ENCODE results near the gene FAM78B.

FAM78B gene

GRCh38 chr1:166116026-166116425 lies 50.8 kb downstream of the FAM78B start:
- no peak for DNase-seq

DNA sequence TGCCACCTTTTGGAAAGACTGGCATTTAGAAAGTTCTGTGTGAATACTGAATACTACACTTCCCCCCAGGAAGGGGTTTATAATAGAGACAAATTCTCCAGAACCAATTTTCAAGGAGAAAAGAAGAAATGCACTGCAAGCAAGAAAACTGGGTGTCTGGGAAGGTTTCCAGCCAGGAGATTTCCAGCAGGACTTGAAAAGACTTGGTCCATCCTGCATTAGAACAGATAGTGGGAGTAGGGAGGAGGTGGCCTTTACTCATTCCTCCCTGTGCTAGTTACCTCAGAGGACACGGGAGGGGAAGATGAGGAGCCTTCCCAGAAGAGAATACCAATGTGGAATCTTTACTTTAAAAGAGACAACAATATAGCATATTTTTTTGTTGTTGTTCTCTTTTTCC lies 52.4 kb downstream of the FAM78B start:
- DNase-seq: no peak

GRCh38 chr1:166113630-166114029 lies 53.2 kb downstream of the FAM78B start:
- DNase-seq: no peak

DNA sequence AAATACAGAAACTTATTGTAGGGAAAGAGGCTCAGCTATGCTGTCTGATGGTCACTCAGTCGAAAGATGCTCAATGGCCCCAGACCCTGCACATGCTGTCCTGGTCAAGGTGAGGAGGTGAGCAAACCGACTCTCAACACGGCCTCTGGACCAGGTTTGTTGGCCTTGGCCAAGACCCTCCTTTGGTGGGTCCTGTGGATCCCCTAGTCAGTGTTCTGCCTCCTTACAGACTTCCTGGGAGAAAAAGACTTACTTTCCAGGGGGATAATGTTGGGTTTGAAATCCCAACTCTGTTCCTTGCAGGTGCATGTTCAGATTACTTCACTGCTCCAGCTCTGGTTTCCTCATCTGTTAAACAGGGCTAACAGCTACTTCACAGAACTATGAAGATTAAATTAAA lies 53.8 kb downstream of the FAM78B start:
- no peak for DNase-seq

DNA sequence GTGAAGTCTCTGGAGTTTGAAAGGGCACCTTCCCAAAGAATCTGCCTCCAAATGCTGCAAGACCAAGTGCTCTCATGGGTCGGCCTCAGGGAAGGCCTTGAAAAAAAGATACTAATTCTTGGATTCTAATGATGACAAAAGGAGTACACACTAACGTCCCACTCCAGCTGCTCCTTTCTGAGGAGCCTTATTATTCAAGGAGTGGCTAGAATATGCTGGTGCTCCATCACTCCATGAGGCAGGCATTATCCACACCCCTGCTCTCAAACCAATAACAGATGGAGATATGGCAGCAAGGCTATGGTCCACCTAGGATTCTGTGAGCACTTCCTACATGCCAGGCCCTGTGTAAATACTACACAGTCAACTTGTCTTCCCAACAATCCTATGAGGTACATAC lies 54.4 kb downstream of the FAM78B start:
- DNase-seq: no peak

DNA sequence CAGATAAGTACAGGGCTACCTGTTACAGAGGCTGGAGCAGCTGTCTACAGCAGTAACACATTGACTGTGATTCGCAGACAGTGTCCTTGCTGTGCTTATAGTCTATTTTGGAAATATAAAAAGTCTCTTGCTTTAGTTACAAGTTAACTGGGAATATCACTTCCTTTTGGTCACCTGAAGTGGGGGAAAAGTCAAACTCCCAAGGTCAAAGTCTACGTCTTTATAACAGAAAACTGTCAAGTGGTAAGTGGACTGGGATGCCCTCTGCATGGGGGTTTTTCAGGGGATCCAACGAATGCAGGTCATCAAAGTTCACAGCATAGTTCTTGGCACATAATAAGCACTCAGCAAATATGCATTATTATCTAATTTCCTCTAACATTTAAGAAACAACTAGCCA lies 55.4 kb downstream of the FAM78B start:
- DNase-seq: no peak

- no peak for DNase-seq
These were observed 76.6 kb downstream of the FAM78B start for GRCh38 chr1:166090244-166090643.

DNA sequence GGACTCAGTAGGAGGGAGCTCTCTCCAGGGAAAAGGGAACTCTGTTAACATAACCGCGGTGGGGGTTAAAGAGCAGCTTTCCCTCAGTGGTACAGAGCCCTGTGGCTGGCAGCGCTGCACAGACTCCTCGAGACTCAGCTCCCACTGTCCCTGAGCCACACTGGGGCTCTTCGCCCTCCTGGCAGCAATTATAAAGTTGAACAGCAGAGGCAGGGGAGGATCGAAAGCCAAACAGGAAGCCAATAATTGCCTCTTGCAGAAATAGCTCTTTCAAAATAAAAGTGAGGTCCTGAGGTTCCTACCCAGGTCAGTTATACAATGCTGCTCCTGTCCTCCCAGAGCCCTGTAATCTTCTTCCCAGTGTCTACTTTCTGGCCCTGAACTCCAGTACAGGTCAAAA lies 77.0 kb downstream of the FAM78B start:
- DNase-seq: no peak

DNA sequence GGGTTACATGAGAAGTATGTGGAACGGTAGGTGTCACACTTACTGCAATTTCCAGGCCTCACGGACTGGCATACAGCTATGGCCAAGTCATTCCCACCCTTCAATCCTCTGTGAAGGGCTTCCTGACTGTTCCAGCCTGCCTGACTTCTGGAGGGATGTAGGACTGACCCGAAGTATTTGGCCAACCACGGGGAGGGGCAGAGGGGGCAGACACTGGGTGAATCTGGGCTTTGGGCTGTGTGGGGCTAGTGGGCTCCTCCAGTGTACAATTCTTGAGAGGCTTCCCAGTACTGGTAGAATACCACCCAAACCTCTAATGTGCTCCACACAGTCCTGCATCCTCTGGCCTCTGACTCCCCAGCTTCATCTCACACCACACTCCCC lies 78.2 kb downstream of the FAM78B start:
- no peak for DNase-seq

DNA sequence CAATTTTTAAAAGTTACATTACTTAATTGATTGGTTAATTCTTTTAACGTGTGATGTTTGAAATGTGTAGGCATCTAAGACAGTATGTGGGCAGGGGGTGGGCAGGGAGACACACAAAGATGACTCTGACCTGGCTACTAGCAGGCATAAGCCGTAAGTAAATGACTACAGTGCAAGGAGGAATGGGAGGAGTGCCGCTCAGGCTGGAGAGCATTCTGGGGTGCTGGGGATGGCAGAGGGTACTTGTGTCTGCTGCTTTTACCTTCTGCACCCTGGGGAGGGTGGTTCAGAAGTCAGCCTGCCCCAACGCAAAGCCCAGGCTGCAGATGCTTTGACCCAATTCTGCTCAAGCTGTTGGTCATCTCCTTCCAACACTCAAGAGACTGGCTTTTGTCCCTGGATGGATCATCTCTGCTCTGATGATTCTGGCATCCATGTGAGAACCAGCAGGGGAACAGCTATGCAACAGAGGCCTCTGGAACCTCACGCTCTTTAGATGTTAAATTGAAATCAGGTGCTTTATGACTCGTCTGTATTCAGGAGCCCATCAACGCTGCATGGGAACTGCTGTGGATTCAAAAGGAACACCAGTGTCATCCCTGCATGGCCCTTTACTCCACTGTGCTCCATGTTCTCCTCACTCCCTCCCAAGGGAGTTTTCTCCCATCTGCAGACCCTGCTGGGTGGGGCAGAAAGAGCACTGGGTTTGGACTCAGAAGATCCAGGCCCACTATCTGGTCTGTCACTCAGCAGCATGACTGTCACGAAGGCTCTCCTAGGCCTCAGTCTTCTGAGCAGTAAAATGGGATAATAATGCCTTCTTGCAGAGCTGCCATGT lies 78.8 kb downstream of the FAM78B start:
- no peak for DNase-seq

DNA sequence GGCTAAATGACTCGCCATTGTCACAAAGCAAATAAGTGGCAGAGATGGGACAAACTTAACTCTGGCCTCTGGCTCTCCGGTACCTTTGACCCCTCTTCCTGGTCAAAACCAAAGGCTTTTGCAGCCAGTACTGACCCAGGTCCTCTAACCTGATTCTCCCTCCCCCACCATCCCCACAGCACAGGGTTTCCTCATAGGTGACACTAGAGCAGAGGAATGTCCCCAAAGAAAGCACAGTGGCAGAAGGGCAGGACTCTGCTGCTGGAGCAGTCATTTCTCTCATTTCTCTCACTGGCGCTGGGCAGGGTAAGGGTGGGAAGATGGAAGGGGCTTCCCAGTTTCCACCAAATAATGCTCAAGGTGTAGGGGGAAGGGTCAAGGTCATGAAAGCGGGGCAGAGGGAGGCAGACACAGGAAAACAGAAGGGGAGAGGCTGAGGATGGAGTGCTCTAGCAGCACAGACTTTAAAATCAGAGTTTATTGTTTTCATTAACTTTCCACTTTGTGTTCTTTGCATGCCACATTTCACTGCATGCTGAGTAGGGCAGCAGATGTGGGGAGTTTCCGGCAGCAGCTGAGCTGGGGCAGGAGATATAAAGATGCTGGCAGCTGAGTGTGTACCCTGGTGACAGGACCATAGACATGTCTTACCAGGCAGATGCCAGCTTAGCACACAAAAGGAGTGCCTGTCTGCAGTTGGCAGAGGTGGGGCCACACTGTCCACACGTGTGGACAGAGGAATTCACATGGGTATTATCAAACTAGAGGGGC lies 80.5 kb downstream of the FAM78B start:
- DNase-seq: no peak

- DNase-seq: no peak
These were observed 82.2 kb downstream of the FAM78B start for GRCh38 chr1:166084613-166085012.

- no peak for DNase-seq
These were observed 82.9 kb downstream of the FAM78B start for GRCh38 chr1:166083887-166084286.

DNA sequence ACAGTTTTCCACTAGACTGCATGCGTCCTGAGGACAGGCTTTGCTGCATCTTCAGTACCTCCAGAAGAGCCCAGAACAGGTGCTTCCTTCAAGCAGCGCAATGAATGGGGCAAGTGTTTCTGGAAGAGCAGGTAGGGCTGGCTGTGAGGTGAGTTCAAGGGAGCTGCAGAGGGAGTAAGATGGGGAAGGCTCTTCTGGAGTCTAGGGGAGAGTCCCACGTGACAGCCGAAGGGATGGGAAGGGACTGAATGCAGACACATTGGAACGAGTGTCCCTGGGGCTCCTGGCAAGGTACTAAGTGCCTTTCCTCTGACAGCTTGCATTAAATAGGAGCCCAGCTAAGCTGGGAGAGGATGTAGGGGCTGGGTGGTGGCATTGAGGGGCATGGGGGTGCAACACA lies 84.2 kb downstream of the FAM78B start:
- no peak for DNase-seq

GRCh38 chr1:166080967-166081870 lies 85.6 kb downstream of the FAM78B start:
- no peak for DNase-seq

GRCh38 chr1:166080277-166080966 lies 86.4 kb downstream of the FAM78B start:
- no peak for DNase-seq

DNA sequence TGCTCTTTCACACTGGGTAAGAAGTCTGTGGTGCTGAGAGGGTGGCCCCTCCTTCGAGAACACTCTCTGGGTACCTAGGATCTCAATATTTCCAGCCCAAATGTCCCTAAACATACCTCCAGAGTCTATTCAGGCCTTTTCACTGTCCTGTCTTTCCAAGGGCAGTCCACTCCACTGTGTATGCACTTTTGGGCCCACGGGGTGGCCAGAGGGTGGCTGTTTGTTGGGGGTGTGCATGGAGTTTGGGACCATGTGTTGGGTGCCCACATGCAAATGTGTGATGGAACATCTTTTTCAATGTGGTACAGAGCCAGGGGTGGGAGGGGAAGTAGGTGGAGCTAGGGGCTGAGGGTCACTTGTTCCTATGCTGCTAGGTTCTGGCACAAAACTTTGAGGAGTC lies 87.5 kb downstream of the FAM78B start:
- no peak for DNase-seq

DNA sequence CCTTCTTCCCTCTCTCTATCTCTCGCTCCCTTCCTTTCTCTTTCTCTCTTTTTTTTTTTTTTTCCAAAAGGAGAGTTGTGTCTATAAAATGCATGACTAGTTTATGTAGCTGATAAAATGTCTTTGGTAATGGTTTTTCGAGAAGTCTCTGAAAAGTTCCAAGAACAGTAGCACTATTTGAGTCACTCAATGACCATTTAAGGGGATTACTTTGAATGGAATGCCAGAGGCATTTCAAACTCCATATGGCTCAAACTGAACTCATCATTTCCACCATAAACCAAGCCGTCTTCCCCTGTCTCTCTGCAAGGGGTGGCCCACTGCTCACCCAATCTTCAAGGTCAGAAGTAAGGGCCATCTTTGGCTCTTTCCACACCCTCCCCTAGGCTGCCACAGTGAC lies 93.3 kb downstream of the FAM78B start:
- no peak for DNase-seq

DNA sequence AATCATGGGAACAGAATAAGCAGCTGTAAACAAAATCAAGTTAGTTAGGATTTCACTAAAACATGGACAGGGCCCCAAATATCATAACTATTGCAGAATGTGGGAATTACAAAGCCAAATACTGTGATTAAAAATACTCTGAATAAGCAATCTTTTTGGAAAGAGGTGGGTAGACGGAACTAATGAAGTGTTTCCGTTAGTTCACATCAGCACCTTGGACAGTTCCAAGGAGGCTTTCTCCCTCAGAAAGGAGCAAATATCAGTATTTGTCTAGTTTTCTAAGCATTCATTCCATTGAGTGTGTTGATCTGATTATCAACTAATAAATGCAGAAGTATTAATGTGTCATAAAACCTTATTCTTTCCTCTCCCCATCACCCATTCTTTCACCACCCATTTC lies 97.4 kb downstream of the FAM78B start:
- DNase-seq: no peak

DNA sequence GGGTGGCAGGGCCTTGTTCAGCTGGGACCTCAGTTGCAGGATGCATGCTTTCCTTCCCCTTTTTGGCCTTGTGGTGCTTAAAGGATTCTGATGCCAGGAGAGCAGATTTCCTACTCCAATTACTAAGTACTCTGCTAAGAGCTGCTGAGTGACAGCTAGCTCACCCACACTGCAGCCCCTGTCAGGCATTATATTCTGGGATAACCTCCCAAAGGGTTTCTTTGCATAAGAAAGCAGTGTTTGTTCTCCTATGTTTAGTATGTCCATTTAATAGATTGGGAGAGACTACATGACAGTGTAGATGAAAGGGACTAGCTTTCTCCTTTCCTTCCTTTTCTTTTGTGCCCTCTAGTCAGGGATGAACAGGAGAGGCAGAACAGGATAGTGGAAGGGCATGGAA lies 100.7 kb downstream of the FAM78B start:
- DNase-seq: no peak

- DNase-seq: no peak
These were observed 101.8 kb downstream of the FAM78B start for GRCh38 chr1:166064951-166065350.

- no peak for DNase-seq
These were observed 102.4 kb downstream of the FAM78B start for GRCh38 chr1:166064313-166064926.
